Upper lobe of left lung (tissue), 6 donors: ENCODE measurements around the gene ZFAND5. TPM values are rescaled to one million over a fixed set of nuclear protein-coding genes. Genes with fewer than 3 reads are reported as not detected.

Source experiments
- ATAC-seq, 2 donors: fragments of 200-7000 bp; cut with Tn5 transposase; one replicate each; pipeline ENCODE4 v1.9.1; 2022; ENCODE audit warnings: mild to moderate bottlenecking in 2 of 2, moderate library complexity in 2 of 2; ENCODE audit not compliant: low FRiP score in 2 of 2
- DNase-seq, 2 donors: peaks; one replicate each; pipeline ENCODE4 v3.0.0-alpha.2; 2019 to 2020
- H3K27ac ChIP-seq, 4 donors: fragments of 200-600 bp; sonication (generic); one replicate each; pipeline ENCODE4 v1.5.1; 2016 to 2019
- H3K27me3 ChIP-seq, 4 donors: fragments of 200-600 bp; sonication (generic); one replicate each; pipeline ENCODE4 v1.5.1; 2017 to 2019
- H3K36me3 ChIP-seq, 4 donors: fragments of 200-600 bp; sonication (generic); one replicate each; pipeline ENCODE4 v1.5.1; 2016 to 2019
- H3K4me1 ChIP-seq, 4 donors: fragments of 200-600 bp; sonication (generic); one replicate each; pipeline ENCODE4 v1.5.1; 2018 to 2019
- H3K4me3 ChIP-seq, 4 donors: fragments of 200-600 bp; sonication (generic); one replicate each; pipeline ENCODE4 v1.5.1; 2017 to 2019; ENCODE audit warnings: mild to moderate bottlenecking in 2 of 4, moderate library complexity in 1 of 4
- H3K9me3 ChIP-seq, 4 donors: fragments of 200-600 bp; sonication (generic); one replicate each; pipeline ENCODE4 v1.5.1; 2018 to 2019
- EP300 ChIP-seq, 4 donors: sonication (generic); formaldehyde crosslinking; IDR thresholded peaks; one replicate each; pipeline ENCODE4 v1.5.1; 2017; ENCODE audit warnings: antibody characterized with exemption in 4 of 4, control low read depth in 2 of 4
- POLR2A ChIP-seq, 4 donors: fragments of 450-650 bp; IDR thresholded peaks; one replicate each; pipeline ENCODE4 v1.5.1; 2016 to 2017; ENCODE audit warnings: antibody characterized with exemption in 4 of 4, mild to moderate bottlenecking in 2 of 4
- POLR2AphosphoS5 ChIP-seq, 2 donors: sonication (generic); formaldehyde crosslinking; IDR thresholded peaks; one replicate each; pipeline ENCODE4 v1.5.1; 2017; ENCODE audit warnings: antibody characterized with exemption in 2 of 2
- WGBS, 2 donors: methylation state at CpG; one replicate each; pipeline ENCODE4 v1.1.5; 2017 to 2018; 5-methylcytosine and 5-hydroxymethylcytosine counted together
- total RNA-seq, 6 donors: library from RNA; depleted of rRNA in 4 of 6; stranded (reverse); fragments of >200 nt in 4 of 6; gene quantifications; one replicate each; pipeline versions ENCODE4 v1.1.0 to v1.2.1, GENCODE V29; 2016 to 2021
- TF ChIP-seq, protein P1 (sequence below), 6 experiments: fragments of 450-650 bp in 4 of 6; fragments of 200-600 bp in 2 of 6; sonication (generic) in 2 of 6; IDR thresholded peaks; one replicate each; pipeline ENCODE4 v1.5.1; 2016 to 2019; ENCODE audit warnings: antibody characterized with exemption in 6 of 6
- donor health status: DM: no; HTN: no; CAD: no; lungs with moderate emphysema.
- donor health status: DM: no; HTN: yes; CAD: no; lungs with severe emphysema.

Gene ZFAND5
- total RNA-seq, 6 donors from 2014 or later = 199 to 483 (median 293) TPM

DNA sequence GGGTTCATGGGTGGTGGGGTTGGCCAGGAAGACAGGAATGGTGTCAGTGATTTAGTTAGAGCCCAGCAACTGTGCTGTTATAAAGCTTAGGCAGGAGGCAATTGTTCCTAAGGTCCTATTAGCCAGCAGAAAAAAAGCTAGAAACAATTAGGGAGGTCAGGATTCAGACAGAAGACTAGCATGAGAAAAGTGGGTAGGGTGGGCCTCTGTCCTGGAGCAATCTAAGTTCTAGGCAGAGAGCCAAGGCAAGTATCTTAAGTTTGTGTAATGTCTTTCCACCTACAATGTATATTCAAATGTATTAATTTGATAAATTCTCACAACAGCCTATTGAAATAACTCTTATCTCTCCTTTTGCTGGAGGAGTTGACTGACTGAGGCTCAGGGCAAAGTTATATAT, 6.1 kb upstream of the ZFAND5 start:
- TF ChIP-seq, protein P1, sequence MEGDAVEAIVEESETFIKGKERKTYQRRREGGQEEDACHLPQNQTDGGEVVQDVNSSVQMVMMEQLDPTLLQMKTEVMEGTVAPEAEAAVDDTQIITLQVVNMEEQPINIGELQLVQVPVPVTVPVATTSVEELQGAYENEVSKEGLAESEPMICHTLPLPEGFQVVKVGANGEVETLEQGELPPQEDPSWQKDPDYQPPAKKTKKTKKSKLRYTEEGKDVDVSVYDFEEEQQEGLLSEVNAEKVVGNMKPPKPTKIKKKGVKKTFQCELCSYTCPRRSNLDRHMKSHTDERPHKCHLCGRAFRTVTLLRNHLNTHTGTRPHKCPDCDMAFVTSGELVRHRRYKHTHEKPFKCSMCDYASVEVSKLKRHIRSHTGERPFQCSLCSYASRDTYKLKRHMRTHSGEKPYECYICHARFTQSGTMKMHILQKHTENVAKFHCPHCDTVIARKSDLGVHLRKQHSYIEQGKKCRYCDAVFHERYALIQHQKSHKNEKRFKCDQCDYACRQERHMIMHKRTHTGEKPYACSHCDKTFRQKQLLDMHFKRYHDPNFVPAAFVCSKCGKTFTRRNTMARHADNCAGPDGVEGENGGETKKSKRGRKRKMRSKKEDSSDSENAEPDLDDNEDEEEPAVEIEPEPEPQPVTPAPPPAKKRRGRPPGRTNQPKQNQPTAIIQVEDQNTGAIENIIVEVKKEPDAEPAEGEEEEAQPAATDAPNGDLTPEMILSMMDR (IDR thresholded peaks at IDR 0.05) = no peak
- no peak for TF ChIP-seq POLR2AphosphoS5 (IDR thresholded peaks at IDR 0.05)
- no peak for TF ChIP-seq POLR2A (IDR thresholded peaks at IDR 0.05)
- TF ChIP-seq EP300 (IDR thresholded peaks at IDR 0.05) = no peak
- Histone ChIP-seq H3K27ac (no peak overlapping the region), H3K36me3 (no peaks in the 10 kb centered on the region), H3K4me3 (no peak overlapping the region), H3K27me3 (no peaks in the 10 kb centered on the region), H3K4me1 (peaks cover 0 to 7% (median 4%) of the 10 kb centered on the region in 4 donors), H3K9me3 (no peaks in the 10 kb centered on the region)
- DNase-seq (no peak), ATAC-seq (no peak)

DNA sequence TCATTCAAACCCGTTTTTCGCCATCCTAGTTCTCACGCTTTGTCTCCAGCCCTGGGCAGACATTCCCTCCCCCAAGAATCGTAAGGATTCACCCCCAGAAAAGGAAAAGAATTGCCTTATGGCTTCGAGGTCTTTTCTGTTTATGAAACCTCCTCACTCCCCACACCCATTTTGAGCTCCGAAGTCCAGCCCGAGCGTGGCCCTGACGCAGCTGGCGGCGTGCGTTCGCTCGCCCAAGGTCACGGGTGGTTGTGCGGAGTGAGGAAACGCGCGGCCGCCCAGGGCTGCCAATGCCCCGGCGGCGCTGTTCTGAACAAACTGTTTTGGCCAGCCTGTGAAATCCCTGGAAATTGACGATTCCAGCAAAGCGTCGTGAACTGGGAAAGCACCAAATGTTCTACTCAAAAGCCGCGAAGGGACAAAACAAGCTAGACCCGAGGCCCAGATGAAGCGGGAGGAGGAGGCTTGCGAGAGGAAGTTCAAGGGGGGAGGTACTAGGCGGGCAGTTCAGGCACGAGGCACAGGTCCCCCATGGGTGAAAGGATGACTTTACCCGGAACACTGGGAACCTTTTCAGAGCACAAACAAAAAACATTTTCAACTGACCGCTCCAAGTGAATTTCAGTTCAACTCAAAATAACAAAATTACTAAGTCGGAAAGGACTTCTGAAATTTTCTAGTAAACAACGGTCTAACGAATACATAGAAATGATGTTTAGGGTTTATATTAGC, 683 bp upstream of the ZFAND5 start:
- peak overlapping the region; percentile 24 to 91 (median 66) for H3K4me3 ChIP-seq
- ATAC-seq (peak; percentile 78 to 90), DNase-seq (peak; percentile 90 to 95)
- peak overlapping the region; percentile 100 for H3K27ac ChIP-seq
- TF ChIP-seq EP300 (IDR thresholded peaks at IDR 0.05) = peak; percentile 39 to 98 (median 83)
- TF ChIP-seq POLR2A (IDR thresholded peaks at IDR 0.05) = no peak
- TF ChIP-seq POLR2AphosphoS5 (IDR thresholded peaks at IDR 0.05) = peak; percentile 66 to 84
- TF ChIP-seq, protein P1 (IDR thresholded peaks at IDR 0.05) = peak in 3 of 6 experiments; percentile 6 to 32 (median 20)
- H3K27me3 ChIP-seq = no peaks in the 10 kb centered on the region
- H3K9me3 ChIP-seq = no peaks in the 10 kb centered on the region
- 3 to 4% methylated on average over 34 to 37 of the region's 38 CpGs for WGBS, 2 donors
- H3K4me1 ChIP-seq = peaks cover 7 to 27% (median 16%) of the 10 kb centered on the region in 4 donors
- H3K36me3 ChIP-seq = peaks cover 0 to 10% (median 0%) of the 10 kb centered on the region in 4 donors

DNA sequence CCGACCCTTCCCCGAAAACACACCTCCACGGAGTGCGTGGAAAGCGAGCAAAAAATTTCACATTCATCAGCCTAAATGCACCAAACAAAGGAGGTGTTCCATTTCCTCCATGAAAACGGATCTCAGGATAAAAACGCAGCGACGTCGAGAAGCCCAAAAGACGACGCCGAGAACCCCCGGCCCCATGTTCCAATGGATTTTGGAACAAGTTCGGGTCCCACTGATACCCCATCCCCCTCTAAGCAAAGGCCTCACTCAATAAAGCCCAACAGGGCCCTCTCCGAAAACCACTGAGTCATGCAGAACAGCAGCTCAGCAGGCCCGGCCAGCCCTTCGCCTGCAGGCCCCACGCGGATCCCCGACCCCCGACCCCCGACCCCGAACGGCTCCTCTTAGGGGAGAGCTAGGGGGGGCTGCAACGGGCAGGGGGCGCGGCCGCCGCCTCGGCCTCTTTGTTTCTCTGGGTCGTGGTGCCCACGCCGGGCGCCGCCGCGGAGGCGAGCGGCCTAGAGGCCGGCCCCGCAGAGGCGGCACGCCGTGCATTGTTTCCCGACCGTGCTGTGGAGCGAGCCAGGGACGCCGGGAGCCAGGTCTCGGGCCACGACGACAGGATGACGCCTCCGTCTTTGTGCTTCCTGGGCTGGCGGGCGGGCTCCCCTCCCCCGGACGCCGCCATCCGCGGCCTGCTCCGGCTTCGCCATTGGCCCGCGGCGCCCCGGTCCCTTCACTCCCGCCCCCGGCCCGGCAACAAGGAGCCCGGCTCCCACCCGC, 915 bp downstream of the ZFAND5 start:
- ATAC-seq = peak; percentile 8 to 60
- 0 to 1% methylated on average over 15 to 40 of the region's 73 CpGs for WGBS, 2 donors
- peaks cover 22 to 43% (median 32%) of the 10 kb centered on the region in 4 donors for H3K4me1 ChIP-seq

DNA sequence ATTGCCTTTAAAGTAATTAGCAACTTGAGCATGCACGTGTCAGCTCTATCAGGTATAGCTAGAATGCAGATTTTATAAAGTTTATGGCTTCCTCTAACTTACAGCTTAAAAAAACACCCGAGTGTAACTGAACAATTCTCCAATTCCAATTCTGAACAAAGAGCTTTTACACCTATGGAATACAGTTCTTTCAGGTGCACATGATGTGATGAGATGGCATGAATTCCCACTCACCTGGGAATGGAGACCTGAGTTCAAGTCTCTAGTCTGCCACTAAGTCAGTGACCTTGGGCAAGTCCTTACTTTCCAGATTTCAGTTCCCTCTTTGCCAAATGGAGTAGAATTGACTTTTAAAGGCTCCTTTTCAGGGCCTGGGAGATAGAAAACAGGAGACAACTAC, 1.8 kb downstream of the ZFAND5 start:
- H3K4me3 ChIP-seq = peak overlapping the region; percentile 63 to 91 (median 75)
- TF ChIP-seq POLR2AphosphoS5 (IDR thresholded peaks at IDR 0.05) = no peak
- no peak for TF ChIP-seq POLR2A (IDR thresholded peaks at IDR 0.05)
- TF ChIP-seq, protein P1 (IDR thresholded peaks at IDR 0.05) = no peak
- TF ChIP-seq EP300 (IDR thresholded peaks at IDR 0.05) = no peak
- ATAC-seq = no peak
- no peak for DNase-seq
- 1 to 2% methylated on average over 2 of the region's 2 CpGs for WGBS, 2 donors
- peak overlapping the region; percentile 100 for H3K27ac ChIP-seq
- H3K36me3 ChIP-seq = peaks cover 0 to 34% (median 16%) of the 10 kb centered on the region in 4 donors
- H3K27me3 ChIP-seq = no peaks in the 10 kb centered on the region
- H3K4me1 ChIP-seq = peaks cover 31 to 52% (median 41%) of the 10 kb centered on the region in 4 donors
- no peaks in the 10 kb centered on the region for H3K9me3 ChIP-seq

More for the DNA sequence above, 915 bp downstream of the ZFAND5 start:
- Histone ChIP-seq H3K9me3 (no peaks in the 10 kb centered on the region), H3K36me3 (peaks cover 0 to 26% (median 10%) of the 10 kb centered on the region in 4 donors), H3K27ac (peak overlapping the region; percentile 100), H3K27me3 (no peaks in the 10 kb centered on the region), H3K4me3 (peak overlapping the region; percentile 63 to 91 (median 75))
- TF ChIP-seq POLR2AphosphoS5 (IDR thresholded peaks at IDR 0.05) (peak in 1 of 2 donors; percentile 15), POLR2A (IDR thresholded peaks at IDR 0.05) (no peak), EP300 (IDR thresholded peaks at IDR 0.05) (no peak)
- TF ChIP-seq, protein P1 (IDR thresholded peaks at IDR 0.05) = no peak
- DNase-seq = peak; percentile 72 to 92
